GM12878 (cell line): ENCODE measurements around the gene MRC2. TPM values are rescaled to one million over a fixed set of nuclear protein-coding genes. Genes with fewer than 3 reads are reported as not detected.

Experiments used
- ATAC-seq: fragments of 200-7000 bp; cut with Tn5 transposase; 3 replicates; pipeline ENCODE4 v1.9.1; 2020; ENCODE audit warnings: mild to moderate bottlenecking, moderate library complexity
- BruUV-seq: library from RNA; stranded (reverse); fragments of 400-500 nt; replicated peaks from 2 replicates; lab custom pipeline; 2021; lab: Mats Ljungman, UMichigan
- CTCF ChIA-PET: fragments of 300-600 bp; sonication (Branson Sonifier 250); formaldehyde crosslinking; extraction: SDS; loops from one replicate; lab custom pipeline; 2021; ENCODE audit warnings: inconsistent platforms; lab: Yijun Ruan, JAX
- POLR2A ChIA-PET: fragments of 350-600 bp; formaldehyde crosslinking; extraction: SDS; loops from one replicate; lab custom pipeline; 2021; ENCODE audit warnings: inconsistent platforms; lab: Charles Lee
- RAD21 ChIA-PET: fragments of 300-600 bp; sonication (Branson Sonifier 250); formaldehyde crosslinking; loops from one replicate; lab custom pipeline; 2023; ENCODE audit warnings: antibody characterized with exemption; ENCODE audit not compliant: unreplicated experiment; lab: Charles Lee
- SMC1A ChIA-PET: fragments of 300-600 bp; sonication (Branson Sonifier 250); formaldehyde crosslinking; loops from one replicate; lab custom pipeline; 2023; ENCODE audit not compliant: unreplicated experiment, uncharacterized antibody; lab: Charles Lee
- DNase-seq: peaks from one replicate; pipeline ENCODE4 v3.0.0-alpha.2; 2011; ENCODE audit warnings: low read depth, low spot score
- FAIRE-seq: peaks from 3 replicates; lab custom pipeline; 2011; peaks lifted over from hg19 to GRCh38; lab: Jason Lieb, UNC
- H2AFZ ChIP-seq: 2 replicates; pipeline ENCODE4 v1.6.0; 2011; ENCODE audit warnings: low read depth, low read length, control low read depth; ENCODE audit not compliant: control insufficient read depth
- H3K27ac ChIP-seq: 2 replicates; pipeline ENCODE4 v1.5.1; 2011; ENCODE audit warnings: control low read depth; ENCODE audit not compliant: control insufficient read depth, insufficient read depth
- H3K27me3 ChIP-seq, 2 experiments: replicated peaks in 1 of 2; 2 replicates each; pipeline versions ENCODE4 v1.6.0 to v1.6.1; 2011; ENCODE audit warnings: low read length in 1 of 2; ENCODE audit not compliant: control insufficient read depth in 2 of 2, insufficient read depth in 2 of 2
- H3K36me3 ChIP-seq, 2 experiments: 2 replicates each; pipeline ENCODE4 v1.5.1; 2011; ENCODE audit warnings: low read length in 1 of 2; ENCODE audit not compliant: control insufficient read depth in 2 of 2, insufficient read depth in 2 of 2
- H3K4me1 ChIP-seq: 2 replicates; pipeline ENCODE4 v1.6.1; 2011; ENCODE audit warnings: mild to moderate bottlenecking, low read length, moderate library complexity, mixed read lengths; ENCODE audit not compliant: control insufficient read depth, insufficient read depth
- H3K4me2 ChIP-seq: 2 replicates; pipeline ENCODE4 v1.6.0; 2011; ENCODE audit warnings: control low read depth; ENCODE audit not compliant: control insufficient read depth, insufficient read depth
- H3K4me3 ChIP-seq: fragments of 200-600 bp; sonication (generic); 2 replicates; pipeline ENCODE4 v1.5.1; 2016
- H3K79me2 ChIP-seq: 2 replicates; pipeline ENCODE4 v1.6.0; 2011; ENCODE audit warnings: low read length; ENCODE audit not compliant: control insufficient read depth, insufficient read depth
- H3K9ac ChIP-seq: 2 replicates; pipeline ENCODE4 v1.8.0; 2011; ENCODE audit warnings: low read length, control low read depth, mixed read lengths; ENCODE audit not compliant: control insufficient read depth, insufficient read depth
- H3K9me3 ChIP-seq: replicated peaks from 3 replicates; pipeline ENCODE4 v1.5.1; 2011; ENCODE audit warnings: mild to moderate bottlenecking, low read length; ENCODE audit not compliant: control insufficient read depth, insufficient read depth
- H4K20me1 ChIP-seq: 2 replicates; pipeline ENCODE4 v1.6.0; 2011; ENCODE audit not compliant: control insufficient read depth, insufficient read depth
- BCL11A ChIP-seq: IDR thresholded peaks from 2 replicates; pipeline ENCODE4 v1.6.1; 2011; ENCODE audit warnings: low read depth, low read length
- CREB1 ChIP-seq: IDR thresholded peaks from 2 replicates; pipeline ENCODE4 v1.6.1; 2012; ENCODE audit warnings: low read depth, mild to moderate bottlenecking, inconsistent platforms
- CREM ChIP-seq: IDR thresholded peaks from 2 replicates; pipeline ENCODE4 v1.6.1; 2014; ENCODE audit warnings: antibody characterized with exemption, low read depth
- FOS ChIP-seq: IDR thresholded peaks from 3 replicates; pipeline ENCODE4 v1.6.1; 2011; ENCODE audit warnings: borderline replicate concordance; ENCODE audit not compliant: insufficient read length; ENCODE audit errors: extremely low read depth
- HCFC1 ChIP-seq: fragments of 150-350 bp; IDR thresholded peaks from 2 replicates; pipeline ENCODE4 v1.6.1; 2014; ENCODE audit warnings: low read length
- IKZF1 ChIP-seq: fragments of 450-650 bp; conservative IDR thresholded peaks from 2 replicates; pipeline ENCODE4 v1.6.1; 2017; ENCODE audit warnings: antibody characterized with exemption, mild to moderate bottlenecking
- KLF5 ChIP-seq: fragments of 450-650 bp; IDR thresholded peaks from 2 replicates; pipeline ENCODE4 v1.6.1; 2014; ENCODE audit warnings: mild to moderate bottlenecking; ENCODE audit not compliant: partially characterized antibody
- NFYB ChIP-seq: IDR thresholded peaks from 2 replicates; pipeline ENCODE4 v1.6.1; 2011; ENCODE audit warnings: low read depth, mild to moderate bottlenecking, low read length, improper control_type of control experiment, moderate library complexity; ENCODE audit not compliant: insufficient read depth
- POLR2AphosphoS2 ChIP-seq: IDR thresholded peaks from 2 replicates; pipeline ENCODE4 v1.6.1; 2011; ENCODE audit warnings: low read depth, mild to moderate bottlenecking, low read length, improper control_type of control experiment, moderate library complexity
- RAD51 ChIP-seq: fragments of 450-650 bp; IDR thresholded peaks from 2 replicates; pipeline ENCODE4 v1.6.1; 2016; ENCODE audit warnings: moderate library complexity, mild to moderate bottlenecking, inconsistent platforms
- RB1 ChIP-seq: fragments of 450-650 bp; formaldehyde crosslinking; IDR thresholded peaks from 2 replicates; pipeline ENCODE4 v1.6.1; 2017; ENCODE audit warnings: mild to moderate bottlenecking, borderline replicate concordance
- RCOR1 ChIP-seq: conservative IDR thresholded peaks from 2 replicates; pipeline ENCODE4 v1.6.1; 2012; ENCODE audit warnings: low read depth, low read length, improper control_type of control experiment
- RFX5 ChIP-seq: IDR thresholded peaks from 2 replicates; pipeline ENCODE4 v1.6.1; 2011; ENCODE audit warnings: low read depth, low read length, improper control_type of control experiment
- SREBF2 ChIP-seq: IDR thresholded peaks from 2 replicates; pipeline ENCODE4 v1.6.1; 2012; ENCODE audit warnings: mild to moderate bottlenecking, low read length
- SUPT20H ChIP-seq: IDR thresholded peaks from 2 replicates; pipeline ENCODE4 v1.6.1; 2011; ENCODE audit warnings: low read depth, mild to moderate bottlenecking, low read length, moderate library complexity, borderline replicate concordance; ENCODE audit not compliant: control insufficient read depth
- TAF1 ChIP-seq: IDR thresholded peaks from 2 replicates; pipeline ENCODE4 v1.6.1; 2011; ENCODE audit warnings: mild to moderate bottlenecking, low read depth, low read length, borderline replicate concordance
- ZNF384 ChIP-seq: IDR thresholded peaks from 2 replicates; pipeline ENCODE4 v1.6.1; 2012; ENCODE audit warnings: low read depth, mild to moderate bottlenecking, low read length, improper control_type of control experiment, borderline replicate concordance
- ZSCAN29 ChIP-seq: fragments of 450-650 bp; IDR thresholded peaks from 2 replicates; pipeline ENCODE4 v1.6.1; 2017; ENCODE audit warnings: mild to moderate bottlenecking, moderate library complexity
- WGBS: methylation state at CpG from one replicate; pipeline ENCODE4 v1.1.6; 2016; ENCODE audit warnings: low lambda C conversion rate; ENCODE audit not compliant: insufficient replicate concordance, insufficient coverage; ENCODE audit errors: missing lambda C conversion rate; 5-methylcytosine and 5-hydroxymethylcytosine counted together
- in situ Hi-C: fragments of 300-500 bp; cut with MboI; formaldehyde crosslinking; loops from 9 replicates; pipeline ENCODE4 v1.14.3; 2018; ENCODE audit warnings: mixed read lengths
- intact Hi-C: fragments of 100-400 bp; cut with micrococcal nuclease; formaldehyde crosslinking; loops from one replicate; pipeline ENCODE4 v1.14.2; 2022; ENCODE audit not compliant: unreplicated experiment
- polyA plus RNA-seq, 11 experiments: library from polyadenylated mRNA; depleted of rRNA in 4 of 11; unstranded in 6 of 11; stranded (reverse) in 5 of 11; fragments of >200 nt; fragmentation: Nextera tagmentation in 4 of 11; fragmentation: Illumina TruSeq in 1 of 11; extraction: Ambion mirVana in 4 of 11; extraction: Trizol in 1 of 11; gene quantifications; 1 replicate in 1 of 11; 2 replicates in 10 of 11; pipeline versions ENCODE4 v1.2.1 to v1.2.3, GENCODE V29; 2011 to 2016; ENCODE audit warnings: inconsistent platforms in 2 of 11, missing spikeins in 2 of 11, low read depth in 1 of 11
- total RNA-seq, 4 experiments: library from RNA; depleted of rRNA in 3 of 4; stranded (reverse); fragments of >200 nt in 3 of 4; fragmentation: Illumina TruSeq in 1 of 4; extraction: Trizol in 1 of 4; gene quantifications; 2 replicates each; pipeline versions ENCODE4 v1.2.1 to v1.2.3, GENCODE V29; 2013 to 2021
- TF ChIP-seq, protein P1 (sequence below): fragments of 450-650 bp; IDR thresholded peaks from 2 replicates; pipeline ENCODE4 v1.6.1; 2017; ENCODE audit warnings: mild to moderate bottlenecking, moderate library complexity
- TF ChIP-seq, protein P2 (sequence below): fragments of 450-650 bp; IDR thresholded peaks from 2 replicates; pipeline ENCODE4 v1.6.1; 2016; ENCODE audit warnings: mild to moderate bottlenecking

Gene MRC2
- total and polyA plus RNA-seq, 10 of the 15 experiments (the other 5 are each of a cell fraction or from before 2014, with no cell fraction given), result 0.04 to 0.96 (median 0.30) TPM; not detected in 1

DNA sequence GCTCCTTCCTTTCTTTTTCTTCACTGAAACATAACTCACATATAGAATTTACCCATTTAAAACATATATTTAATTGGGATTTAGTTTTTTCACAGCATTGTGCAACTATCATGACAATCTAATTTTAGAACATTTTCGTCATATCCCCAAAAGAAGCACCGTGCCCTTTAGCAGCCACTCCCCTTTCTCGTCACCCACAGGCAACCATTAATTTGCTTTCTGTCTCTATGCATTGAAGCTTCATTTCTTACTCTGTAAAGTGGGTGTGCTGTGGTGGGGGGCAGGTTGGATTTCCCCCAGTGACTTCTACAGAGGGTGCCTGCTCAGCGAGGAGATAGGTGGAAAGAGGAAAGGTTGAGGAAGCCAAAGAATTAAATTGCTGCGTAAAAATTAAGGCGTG, 35.8 kb downstream of the MRC2 start:
- intact Hi-C loops (no loop called here), in situ Hi-C loops (no loop called here)
- H2AFZ ChIP-seq, result no peak overlapping the region
- ATAC-seq (no peak), DNase-seq (no peak), FAIRE-seq (no peak)
- BruUV-seq, result no TSS peak
- no peaks in the 10 kb centered on the region for H3K4me1 ChIP-seq
- no peak overlapping the region for H3K4me3 ChIP-seq
- ChIA-PET RAD21 (no interaction called here), POLR2A (no interaction called here), SMC1A (no interaction called here), CTCF (no interaction called here)
- no peak overlapping the region for H3K27ac ChIP-seq
- no peaks in the 10 kb centered on the region for H3K79me2 ChIP-seq
- H3K9ac ChIP-seq, result no peak overlapping the region
- H3K27me3 ChIP-seq, result no peaks in the 10 kb centered on the region; a peak in 1 of 4 replicates
- TF ChIP-seq SREBF2, result no peak
- TF ChIP-seq CREB1, result no peak
- TF ChIP-seq RCOR1, result no peak
- no peak for TF ChIP-seq BCL11A
- no peak for TF ChIP-seq ZSCAN29
- no peak for TF ChIP-seq HCFC1
- TF ChIP-seq POLR2AphosphoS2, result no peak
- no peak for TF ChIP-seq RB1
- no peak for TF ChIP-seq CREM
- TF ChIP-seq KLF5, result no peak
- TF ChIP-seq FOS, result no peak
- no peak for TF ChIP-seq NFYB
- TF ChIP-seq RAD51, result no peak
- TF ChIP-seq, protein P1, sequence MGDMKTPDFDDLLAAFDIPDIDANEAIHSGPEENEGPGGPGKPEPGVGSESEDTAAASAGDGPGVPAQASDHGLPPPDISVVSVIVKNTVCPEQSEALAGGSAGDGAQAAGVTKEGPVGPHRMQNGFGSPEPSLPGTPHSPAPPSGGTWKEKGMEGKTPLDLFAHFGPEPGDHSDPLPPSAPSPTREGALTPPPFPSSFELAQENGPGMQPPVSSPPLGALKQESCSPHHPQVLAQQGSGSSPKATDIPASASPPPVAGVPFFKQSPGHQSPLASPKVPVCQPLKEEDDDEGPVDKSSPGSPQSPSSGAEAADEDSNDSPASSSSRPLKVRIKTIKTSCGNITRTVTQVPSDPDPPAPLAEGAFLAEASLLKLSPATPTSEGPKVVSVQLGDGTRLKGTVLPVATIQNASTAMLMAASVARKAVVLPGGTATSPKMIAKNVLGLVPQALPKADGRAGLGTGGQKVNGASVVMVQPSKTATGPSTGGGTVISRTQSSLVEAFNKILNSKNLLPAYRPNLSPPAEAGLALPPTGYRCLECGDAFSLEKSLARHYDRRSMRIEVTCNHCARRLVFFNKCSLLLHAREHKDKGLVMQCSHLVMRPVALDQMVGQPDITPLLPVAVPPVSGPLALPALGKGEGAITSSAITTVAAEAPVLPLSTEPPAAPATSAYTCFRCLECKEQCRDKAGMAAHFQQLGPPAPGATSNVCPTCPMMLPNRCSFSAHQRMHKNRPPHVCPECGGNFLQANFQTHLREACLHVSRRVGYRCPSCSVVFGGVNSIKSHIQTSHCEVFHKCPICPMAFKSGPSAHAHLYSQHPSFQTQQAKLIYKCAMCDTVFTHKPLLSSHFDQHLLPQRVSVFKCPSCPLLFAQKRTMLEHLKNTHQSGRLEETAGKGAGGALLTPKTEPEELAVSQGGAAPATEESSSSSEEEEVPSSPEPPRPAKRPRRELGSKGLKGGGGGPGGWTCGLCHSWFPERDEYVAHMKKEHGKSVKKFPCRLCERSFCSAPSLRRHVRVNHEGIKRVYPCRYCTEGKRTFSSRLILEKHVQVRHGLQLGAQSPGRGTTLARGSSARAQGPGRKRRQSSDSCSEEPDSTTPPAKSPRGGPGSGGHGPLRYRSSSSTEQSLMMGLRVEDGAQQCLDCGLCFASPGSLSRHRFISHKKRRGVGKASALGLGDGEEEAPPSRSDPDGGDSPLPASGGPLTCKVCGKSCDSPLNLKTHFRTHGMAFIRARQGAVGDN, result no peak
- no peak for TF ChIP-seq IKZF1
- no peak for TF ChIP-seq SUPT20H
- no peak for TF ChIP-seq RFX5
- TF ChIP-seq, protein P2, sequence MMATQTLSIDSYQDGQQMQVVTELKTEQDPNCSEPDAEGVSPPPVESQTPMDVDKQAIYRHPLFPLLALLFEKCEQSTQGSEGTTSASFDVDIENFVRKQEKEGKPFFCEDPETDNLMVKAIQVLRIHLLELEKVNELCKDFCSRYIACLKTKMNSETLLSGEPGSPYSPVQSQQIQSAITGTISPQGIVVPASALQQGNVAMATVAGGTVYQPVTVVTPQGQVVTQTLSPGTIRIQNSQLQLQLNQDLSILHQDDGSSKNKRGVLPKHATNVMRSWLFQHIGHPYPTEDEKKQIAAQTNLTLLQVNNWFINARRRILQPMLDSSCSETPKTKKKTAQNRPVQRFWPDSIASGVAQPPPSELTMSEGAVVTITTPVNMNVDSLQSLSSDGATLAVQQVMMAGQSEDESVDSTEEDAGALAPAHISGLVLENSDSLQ, result no peak
- no peak for TF ChIP-seq ZNF384
- no peak for TF ChIP-seq TAF1
- WGBS, result 34% methylated on average over 6 of the region's 6 CpGs
- H4K20me1 ChIP-seq, result no peaks in the 10 kb centered on the region
- no peak overlapping the region for H3K4me2 ChIP-seq
- peaks cover 6% of the 10 kb centered on the region; the same call in 2 of the 3 replicates for H3K9me3 ChIP-seq
- H3K36me3 ChIP-seq, result no peaks in the 10 kb centered on the region
